HCT116 (cell line): Measurements from ENCODE around the gene SFXN4. TPM values are rescaled to one million over a fixed set of nuclear protein-coding genes. Genes with fewer than 3 reads are reported as not detected.
"Not testable (repeated sequence)": the region's sequence is repeated elsewhere in the genome, so short reads cannot be mapped to it uniquely, and the experiment has no call there.

Source experiments
- ATAC-seq: fragments of 200-7000 bp; cut with Tn5 transposase; 2 replicates; pipeline ENCODE4 v1.9.1; 2020; ENCODE audit warnings: mild to moderate bottlenecking, moderate library complexity
- BruUV-seq: library from RNA; stranded (reverse); fragments of 400-500 nt; replicated peaks from 2 replicates; lab custom pipeline; 2021; lab: Mats Ljungman, UMichigan
- CTCF ChIA-PET: fragments of 300-600 bp; sonication (Branson Sonifier 250); formaldehyde crosslinking; loops from one replicate; lab custom pipeline; 2021; ENCODE audit warnings: antibody characterized with exemption; lab: Charles Lee
- POLR2A ChIA-PET: fragments of 300-600, 350-600 bp; sonication (Branson Sonifier 250); formaldehyde crosslinking; loops from one replicate; lab custom pipeline; 2021; ENCODE audit warnings: antibody characterized with exemption; lab: Charles Lee
- RAD21 ChIA-PET, 2 experiments: fragments of 300-600 bp; sonication (Branson Sonifier 250); formaldehyde crosslinking; loops; one replicate each; lab custom pipeline; 2023; ENCODE audit warnings: low total read pairs in 2 of 2; ENCODE audit not compliant: uncharacterized antibody in 2 of 2, unreplicated experiment in 2 of 2, low non-redundant PET in 1 of 2; lab: Charles Lee
- DNase-seq: peaks from one replicate; pipeline ENCODE4 v3.0.0-alpha.2; 2010; ENCODE audit warnings: low read depth, low spot score
- H2AFZ ChIP-seq: fragments of 200-600 bp; shearing (Covaris generic), sonication (generic); 2 replicates; pipeline ENCODE4 v1.6.1; 2017; ENCODE audit warnings: low read depth, mixed run types, mixed read lengths, antibody characterized with exemption, low read length; ENCODE audit not compliant: poor library complexity, severe bottlenecking
- H3K27ac ChIP-seq: 2 replicates; pipeline ENCODE4 v1.5.1; 2012; ENCODE audit warnings: low read depth, low read length
- H3K27me3 ChIP-seq: fragments of 200-600 bp; sonication (generic); 2 replicates; pipeline ENCODE4 v1.6.1; 2016; ENCODE audit warnings: mixed run types, low read length, mixed read lengths; ENCODE audit not compliant: insufficient read depth
- H3K36me3 ChIP-seq, 2 experiments: fragments of 200-500 bp in 1 of 2; fragments of 200-600 bp in 1 of 2; sonication (Bioruptor generic) in 1 of 2; sonication (generic) in 1 of 2; 2 replicates each; pipeline versions ENCODE4 v1.5.1 to v1.6.1; 2014 to 2016; ENCODE audit warnings: low read length in 2 of 2, inconsistent platforms in 1 of 2, mixed read lengths in 1 of 2, mixed run types in 1 of 2; ENCODE audit not compliant: insufficient read depth in 2 of 2, control insufficient read depth in 1 of 2
- H3K4me1 ChIP-seq, 2 experiments: fragments of 200-600 bp in 1 of 2; sonication (generic) in 1 of 2; 2 replicates each; pipeline versions ENCODE4 v1.5.1 to v1.6.1; 2012 to 2017; ENCODE audit warnings: low read length in 2 of 2, inconsistent platforms in 1 of 2, mild to moderate bottlenecking in 1 of 2, mixed read lengths in 1 of 2, mixed run types in 1 of 2, moderate library complexity in 1 of 2; ENCODE audit not compliant: insufficient read depth in 2 of 2, control insufficient read depth in 1 of 2
- H3K4me2 ChIP-seq: fragments of 200-600 bp; sonication (generic); 2 replicates; pipeline ENCODE4 v1.6.1; 2017; ENCODE audit warnings: mixed run types, low read length, mixed read lengths
- H3K4me3 ChIP-seq, 2 experiments: fragments of 200-600 bp in 1 of 2; sonication (generic) in 1 of 2; replicated peaks in 1 of 2; 2 replicates each; pipeline ENCODE4 v1.5.1; 2011 to 2016; ENCODE audit warnings: low read length in 2 of 2, control low read depth in 1 of 2, low read depth in 1 of 2, mild to moderate bottlenecking in 1 of 2, mixed read lengths in 1 of 2, mixed run types in 1 of 2
- H3K79me2 ChIP-seq: fragments of 200-600 bp; sonication (generic); 2 replicates; pipeline ENCODE4 v1.6.1; 2017; ENCODE audit warnings: mild to moderate bottlenecking, mixed run types, low read length, moderate library complexity, mixed read lengths; ENCODE audit not compliant: insufficient read depth
- H3K9ac ChIP-seq: fragments of 200-600 bp; sonication (generic); 2 replicates; pipeline ENCODE4 v1.6.1; 2016; ENCODE audit warnings: low read length, mixed read lengths
- H3K9me2 ChIP-seq: fragments of 200-600 bp; sonication (generic), shearing (Covaris generic); 2 replicates; pipeline ENCODE4 v1.6.1; 2017; ENCODE audit warnings: mixed run types, mild to moderate bottlenecking, moderate library complexity; ENCODE audit not compliant: insufficient read depth
- H3K9me3 ChIP-seq, 2 experiments: fragments of 200-500 bp in 1 of 2; fragments of 200-600 bp in 1 of 2; sonication (Bioruptor generic) in 1 of 2; sonication (generic) in 1 of 2; 2 replicates each; pipeline ENCODE4 v1.6.1; 2014 to 2017; ENCODE audit warnings: low read length in 2 of 2, mixed read lengths in 2 of 2, inconsistent platforms in 1 of 2, low read depth in 1 of 2, mild to moderate bottlenecking in 1 of 2, mixed run types in 1 of 2, moderate library complexity in 1 of 2; ENCODE audit not compliant: control insufficient read depth in 1 of 2, insufficient read depth in 1 of 2
- H4K20me1 ChIP-seq: fragments of 200-600 bp; sonication (generic), shearing (Covaris generic); 2 replicates; pipeline ENCODE4 v1.6.1; 2017; ENCODE audit warnings: mixed run types, mild to moderate bottlenecking, moderate library complexity; ENCODE audit not compliant: insufficient read depth
- ATF3 ChIP-seq: IDR thresholded peaks from 2 replicates; pipeline ENCODE4 v1.6.1; 2012
- CEBPB ChIP-seq: IDR thresholded peaks from 2 replicates; pipeline ENCODE4 v1.6.1; 2012; ENCODE audit warnings: low read depth
- CTCF ChIP-seq, 3 experiments: fragments of 200-600 bp in 1 of 3; sonication (generic) in 1 of 3; IDR thresholded peaks in 2 of 3; conservative IDR thresholded peaks in 1 of 3; 2 replicates each; pipeline ENCODE4 v1.5.1; 2012 to 2017; ENCODE audit warnings: low read depth in 2 of 3, low read length in 2 of 3, antibody characterized with exemption in 1 of 3, borderline replicate concordance in 1 of 3, control low read depth in 1 of 3, mild to moderate bottlenecking in 1 of 3, mixed read lengths in 1 of 3, mixed run types in 1 of 3, moderate library complexity in 1 of 3; ENCODE audit not compliant: insufficient read depth in 1 of 3
- EGR1 ChIP-seq: IDR thresholded peaks from 2 replicates; pipeline ENCODE4 v1.6.1; 2012; ENCODE audit warnings: low read depth
- EZH2 ChIP-seq: fragments of 200-600 bp; sonication (generic); IDR thresholded peaks from 2 replicates; pipeline ENCODE4 v1.6.1; 2017; ENCODE audit warnings: antibody characterized with exemption, mixed run types
- EZH2phosphoT487 ChIP-seq: fragments of 200-600 bp; IDR thresholded peaks from 2 replicates; pipeline ENCODE4 v1.6.1; 2018; ENCODE audit warnings: antibody characterized with exemption, borderline replicate concordance
- POLR2AphosphoS5 ChIP-seq: IDR thresholded peaks from 2 replicates; pipeline ENCODE4 v1.6.1; 2011; ENCODE audit warnings: mild to moderate bottlenecking, low read depth, low read length, moderate library complexity
- RAD21 ChIP-seq: IDR thresholded peaks from 2 replicates; pipeline ENCODE4 v1.6.1; 2012; ENCODE audit warnings: low read depth, mild to moderate bottlenecking
- TCF7L2 ChIP-seq: IDR thresholded peaks from 2 replicates; pipeline ENCODE4 v1.7.0; 2011; ENCODE audit warnings: borderline replicate concordance, inconsistent platforms; ENCODE audit not compliant: insufficient read depth, insufficient read length; ENCODE audit errors: extremely low read depth
- ZFX ChIP-seq: fragments of 450-650 bp; IDR thresholded peaks from 2 replicates; pipeline ENCODE4 v1.6.1; 2017
- ZNF274 ChIP-seq: fragments of 200-500 bp; sonication (Bioruptor generic); IDR thresholded peaks from 2 replicates; pipeline ENCODE4 v1.6.1; 2014; ENCODE audit warnings: mild to moderate bottlenecking, low read depth, low read length, inconsistent platforms
- intact Hi-C: fragments of 100-400 bp; cut with micrococcal nuclease; formaldehyde crosslinking; loops from 2 replicates; pipeline ENCODE4 v1.10.0; 2022
- total RNA-seq: library from RNA; stranded (reverse); gene quantifications from one replicate; pipeline ENCODE4 v1.2.1, GENCODE V29; 2021; ENCODE audit not compliant: unreplicated experiment

SFXN4 gene
- total RNA-seq, 1 experiment from 2014 or later: 58.2 TPM

GRCh38 chr10:119096641-119097415 lies 68.7 kb downstream of the SFXN4 start:
- H3K4me3 ChIP-seq, H3K9me3 ChIP-seq, H3K9me2 ChIP-seq, intact Hi-C loops, CTCF ChIA-PET, H2AFZ ChIP-seq, H3K36me3 ChIP-seq, POLR2A ChIA-PET, DNase-seq, H3K79me2 ChIP-seq, H3K4me2 ChIP-seq, ATAC-seq, H3K9ac ChIP-seq, H3K27me3 ChIP-seq, BruUV-seq, H3K27ac ChIP-seq, H4K20me1 ChIP-seq, RAD21 ChIA-PET: not testable (repeated sequence)
- H3K4me1 ChIP-seq: peaks cover 0 to 12% of the 10 kb centered on the region in 2 experiments; a peak in 1 of 4 replicates

GRCh38 chr10:119095640-119096039 lies 69.9 kb downstream of the SFXN4 start:
- Histone ChIP-seq H3K27me3 (no peaks in the 10 kb centered on the region), H3K9me3 (no peaks in the 10 kb centered on the region), H4K20me1 (no peaks in the 10 kb centered on the region), H3K4me3 (no peak overlapping the region), H2AFZ (no peak overlapping the region), H3K9ac (no peak overlapping the region), H3K4me1 (peaks cover 6 to 17% of the 10 kb centered on the region in 2 experiments; a peak in 3 of 4 replicates), H3K36me3 (no peaks in the 10 kb centered on the region), H3K79me2 (no peaks in the 10 kb centered on the region), H3K9me2 (no peaks in the 10 kb centered on the region; the same call in 1 of the 2 replicates)
- RAD21 ChIA-PET: no interaction called here
- intact Hi-C loops: no loop called here
- DNase-seq: no peak
- POLR2A ChIA-PET: interaction anchor here (1.2 kb wide), 1 partner anchor 13 kb away, joined by 4 read pairs; no protein-coding TSS in a partner anchor
- TF ChIP-seq RAD21: no peak
- no peak for TF ChIP-seq ZNF274
- no peak for TF ChIP-seq ZFX
- TF ChIP-seq POLR2AphosphoS5: no peak
- no peak for TF ChIP-seq CEBPB
- no peak for TF ChIP-seq EZH2phosphoT487
- TF ChIP-seq EGR1: no peak
- TF ChIP-seq EZH2: no peak
- no peak for TF ChIP-seq CTCF (IDR thresholded peaks at IDR 0.05 in 2 of 3, conservative IDR thresholded peaks at IDR 0.05 in 1 of 3; ENCODE audit: borderline replicate concordance in 1 of 3, insufficient read depth in 1 of 3, low read depth in 2 of 3, low read length in 2 of 3)
- TF ChIP-seq TCF7L2: no peak
- TF ChIP-seq ATF3: no peak
- TF ChIP-seq, all 23 proteins: peak for 0
- ATAC-seq: no peak
- H3K27ac ChIP-seq: no peak overlapping the region
- BruUV-seq: no TSS peak
- H3K4me2 ChIP-seq: no peak overlapping the region
- CTCF ChIA-PET: no interaction called here
